ENCODE data around the gene WDR90.

DNA sequence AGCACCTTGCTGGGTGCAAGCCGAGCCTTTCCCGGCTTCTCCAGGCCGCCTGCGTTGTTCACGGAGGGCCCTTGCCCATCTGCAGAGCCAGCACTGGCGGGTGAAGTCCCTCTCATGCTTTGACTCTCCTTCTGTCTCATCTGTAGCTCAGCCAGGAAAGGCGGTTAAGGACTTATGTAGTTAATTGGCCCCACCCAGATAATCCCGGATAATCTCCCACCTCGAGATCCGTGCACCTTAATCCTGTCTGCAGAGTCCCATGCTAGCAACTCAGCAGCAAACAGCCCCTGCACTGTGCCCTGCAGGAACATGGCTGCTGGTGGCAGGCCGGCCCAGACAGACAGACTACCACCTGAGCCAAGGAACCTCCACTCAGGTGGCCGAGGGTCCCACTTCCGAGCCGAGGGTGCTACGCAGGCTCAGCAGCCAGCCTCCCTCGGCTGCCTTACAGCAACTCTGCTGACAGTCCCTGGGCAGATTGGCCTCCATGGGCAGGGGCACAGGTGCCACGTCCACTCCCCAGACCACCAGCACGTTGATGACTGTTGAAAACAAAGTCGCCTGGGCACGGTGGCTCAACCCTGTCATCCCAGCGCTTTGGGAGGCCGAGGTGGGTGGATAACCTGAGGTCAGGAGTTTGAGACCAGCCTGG is 42.4 kb upstream of the WDR90 start:
- TF ChIP-seq, protein P1, sequence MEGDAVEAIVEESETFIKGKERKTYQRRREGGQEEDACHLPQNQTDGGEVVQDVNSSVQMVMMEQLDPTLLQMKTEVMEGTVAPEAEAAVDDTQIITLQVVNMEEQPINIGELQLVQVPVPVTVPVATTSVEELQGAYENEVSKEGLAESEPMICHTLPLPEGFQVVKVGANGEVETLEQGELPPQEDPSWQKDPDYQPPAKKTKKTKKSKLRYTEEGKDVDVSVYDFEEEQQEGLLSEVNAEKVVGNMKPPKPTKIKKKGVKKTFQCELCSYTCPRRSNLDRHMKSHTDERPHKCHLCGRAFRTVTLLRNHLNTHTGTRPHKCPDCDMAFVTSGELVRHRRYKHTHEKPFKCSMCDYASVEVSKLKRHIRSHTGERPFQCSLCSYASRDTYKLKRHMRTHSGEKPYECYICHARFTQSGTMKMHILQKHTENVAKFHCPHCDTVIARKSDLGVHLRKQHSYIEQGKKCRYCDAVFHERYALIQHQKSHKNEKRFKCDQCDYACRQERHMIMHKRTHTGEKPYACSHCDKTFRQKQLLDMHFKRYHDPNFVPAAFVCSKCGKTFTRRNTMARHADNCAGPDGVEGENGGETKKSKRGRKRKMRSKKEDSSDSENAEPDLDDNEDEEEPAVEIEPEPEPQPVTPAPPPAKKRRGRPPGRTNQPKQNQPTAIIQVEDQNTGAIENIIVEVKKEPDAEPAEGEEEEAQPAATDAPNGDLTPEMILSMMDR (conservative IDR thresholded peaks at IDR 0.05; ENCODE audit: low read depth, low read length): no peak
- TF ChIP-seq EZH2 (IDR thresholded peaks at IDR 0.05; ENCODE audit: borderline replicate concordance, low read depth, low read length, poor library complexity, severe bottlenecking): no peak
